Measurements from ENCODE around the gene EIF4B.

EIF4B gene

GRCh38 chr12:52969828-52970569 lies 36.3 kb upstream of the EIF4B start:
- no peak for TF ChIP-seq CTCF (conservative IDR thresholded peaks at IDR 0.05; ENCODE audit: low read depth)
- CTCF ChIA-PET: interaction anchor here (0.6 to 3.0 kb wide), 3 partner anchors 11 to 918 kb away, joined by 3 to 20 read pairs (median 16); partner anchors contain the start of gene NR4A1
- DNase-seq (ENCODE audit: low spot score): no peak
- POLR2A ChIA-PET (ENCODE audit: low non-redundant PET): interaction anchor here (0.5 to 0.6 kb wide), 2 partner anchors 8 to 52 kb away, joined by 3 to 5 read pairs; no protein-coding TSS in a partner anchor
- H3K27ac ChIP-seq: peak overlapping the region; percentile 96

- CTCF ChIA-PET: interaction anchor here (0.6 to 3.0 kb wide), 6 partner anchors 9 to 816 kb away, joined by 3 to 20 read pairs (median 5); no protein-coding TSS in a partner anchor
- POLR2A ChIA-PET (ENCODE audit: low non-redundant PET): interaction anchor here (0.7 kb wide), 1 partner anchor 798 kb away, joined by 4 read pairs; no protein-coding TSS in a partner anchor
- peak; percentile 85 for DNase-seq (ENCODE audit: low spot score)
- peak overlapping the region; percentile 96 for H3K27ac ChIP-seq
- TF ChIP-seq CTCF (conservative IDR thresholded peaks at IDR 0.05; ENCODE audit: low read depth): no peak
Observed at GRCh38 chr12:52971679-52972329, 34.5 kb upstream of the EIF4B start.

- no peak for DNase-seq (ENCODE audit: low spot score)
- H3K27ac ChIP-seq: peak overlapping the region; percentile 96
- TF ChIP-seq CTCF (conservative IDR thresholded peaks at IDR 0.05; ENCODE audit: low read depth): no peak
- ChIA-PET POLR2A (ENCODE audit: low non-redundant PET) (no interaction called here), CTCF (interaction anchor here (3.0 kb wide), 1 partner anchor 91 kb away, joined by 16 read pairs; no protein-coding TSS in a partner anchor)
Observed at GRCh38 chr12:52975204-52975603, 31.1 kb upstream of the EIF4B start.

- POLR2A ChIA-PET (ENCODE audit: low non-redundant PET): no interaction called here
Observed at GRCh38 chr12:52975820-52976573, 30.3 kb upstream of the EIF4B start.

GRCh38 chr12:52976574-52977071 lies 29.6 kb upstream of the EIF4B start:
- no peak for DNase-seq (ENCODE audit: low spot score)
- POLR2A ChIA-PET (ENCODE audit: low non-redundant PET): no interaction called here
- no peak for TF ChIP-seq CTCF (conservative IDR thresholded peaks at IDR 0.05; ENCODE audit: low read depth)
- no peak overlapping the region for H3K27ac ChIP-seq
- CTCF ChIA-PET: interaction anchor here (0.6 kb wide), 1 partner anchor 36 kb away, joined by 3 read pairs; no protein-coding TSS in a partner anchor

More at GRCh38 chr12:52975820-52976573, 30.3 kb upstream of the EIF4B start:
- H3K27ac ChIP-seq: peak overlapping the region; percentile 96
- no peak for DNase-seq (ENCODE audit: low spot score)
- CTCF ChIA-PET: interaction anchor here (3.0 kb wide), 1 partner anchor 91 kb away, joined by 16 read pairs; no protein-coding TSS in a partner anchor
- TF ChIP-seq CTCF (conservative IDR thresholded peaks at IDR 0.05; ENCODE audit: low read depth): peak; percentile 44; the same call in 1 of the 2 replicates

Measured in RWPE1 (cell line).